ENCODE data around the gene SNX32.
A peak's percentile ranks its signal among the peaks of the same experiment; 100 is the strongest.
"Not testable (repeated sequence)": the region's sequence is repeated elsewhere in the genome, so short reads cannot be mapped to it uniquely, and the experiment has no call there.

The SNX32 gene

GRCh38 chr11:65890324-65891218, 56.8 kb downstream of the SNX32 start, which contains the start of gene CCDC85B:
CCDC85B (plus strand) TSS chr11:65890673; CDS start chr11:65890784, 111 bp downstream.
- peak within 1 kb of the TSS; percentile 87 for H3K4me3 ChIP-seq (replicated peaks; ENCODE audit: low read depth, low read length)
- no peak for TF ChIP-seq CTCF (IDR thresholded peaks at IDR 0.05; ENCODE audit: low read depth, low read length, missing control alignments)
- DNase-seq (ENCODE audit: extremely low read depth, low read depth): peak; percentile 88

GRCh38 chr11:65891219-65892136, 57.7 kb downstream of the SNX32 start:
- TF ChIP-seq CTCF (IDR thresholded peaks at IDR 0.05; ENCODE audit: low read depth, low read length, missing control alignments): peak; percentile 35

GRCh38 chr11:65892137-65892540, 58.4 kb downstream of the SNX32 start:
- not testable (repeated sequence) for DNase-seq (ENCODE audit: extremely low read depth, low read depth)
- peak overlapping the region; percentile 57 for H3K4me3 ChIP-seq (replicated peaks; ENCODE audit: low read depth, low read length)

More at GRCh38 chr11:65891219-65892136, 57.7 kb downstream of the SNX32 start:
- DNase-seq (ENCODE audit: extremely low read depth, low read depth): no peak
- peak overlapping the region; percentile 57 for H3K4me3 ChIP-seq (replicated peaks; ENCODE audit: low read depth, low read length)

GRCh38 chr11:65892661-65893317, 59.0 kb downstream of the SNX32 start:
- H3K4me3 ChIP-seq (replicated peaks; ENCODE audit: low read depth, low read length): peak overlapping the region; percentile 57
- TF ChIP-seq CTCF (IDR thresholded peaks at IDR 0.05; ENCODE audit: low read depth, low read length, missing control alignments): no peak
- no peak for DNase-seq (ENCODE audit: extremely low read depth, low read depth)

- no peak for DNase-seq (ENCODE audit: extremely low read depth, low read depth)
- TF ChIP-seq CTCF (IDR thresholded peaks at IDR 0.05; ENCODE audit: low read depth, low read length, missing control alignments): no peak
- H3K4me3 ChIP-seq (replicated peaks; ENCODE audit: low read depth, low read length): peak overlapping the region; percentile 21
These were observed 60.4 kb downstream of the SNX32 start for GRCh38 chr11:65894034-65894591.

GRCh38 chr11:65895482-65895981, 61.8 kb downstream of the SNX32 start:
- peak overlapping the region; percentile 71 for H3K4me3 ChIP-seq (replicated peaks; ENCODE audit: low read depth, low read length)
- DNase-seq (ENCODE audit: extremely low read depth, low read depth): no peak
- TF ChIP-seq CTCF (IDR thresholded peaks at IDR 0.05; ENCODE audit: low read depth, low read length, missing control alignments): no peak
